ENCODE results near the gene AKAP6.
"Not testable (repeated sequence)": the region's sequence is repeated elsewhere in the genome, so short reads cannot be mapped to it uniquely, and the experiment has no call there.

The AKAP6 gene

DNA sequence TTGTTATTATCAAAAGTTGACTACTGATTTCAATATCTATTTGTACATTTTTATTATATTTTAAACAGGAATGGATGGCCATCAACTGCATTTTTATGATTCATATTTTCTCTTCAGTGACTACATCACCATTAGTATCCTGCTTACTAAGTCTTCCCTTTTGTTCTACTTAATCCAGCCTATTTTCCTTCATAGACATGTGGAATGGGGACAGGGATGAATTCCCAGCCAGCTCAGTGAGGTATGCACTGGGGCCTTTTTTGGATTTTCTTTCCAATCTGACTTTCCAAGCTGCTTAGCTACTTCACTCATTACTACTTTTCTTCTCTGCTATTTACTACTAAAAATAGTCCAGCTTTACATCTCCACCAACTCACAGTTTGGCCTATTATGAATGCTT is 38.4 kb downstream of the AKAP6 start:
- DNase-seq (ENCODE audit: extremely low spot score, insufficient read length, low read depth) (no peak), FAIRE-seq (no peak)

DNA sequence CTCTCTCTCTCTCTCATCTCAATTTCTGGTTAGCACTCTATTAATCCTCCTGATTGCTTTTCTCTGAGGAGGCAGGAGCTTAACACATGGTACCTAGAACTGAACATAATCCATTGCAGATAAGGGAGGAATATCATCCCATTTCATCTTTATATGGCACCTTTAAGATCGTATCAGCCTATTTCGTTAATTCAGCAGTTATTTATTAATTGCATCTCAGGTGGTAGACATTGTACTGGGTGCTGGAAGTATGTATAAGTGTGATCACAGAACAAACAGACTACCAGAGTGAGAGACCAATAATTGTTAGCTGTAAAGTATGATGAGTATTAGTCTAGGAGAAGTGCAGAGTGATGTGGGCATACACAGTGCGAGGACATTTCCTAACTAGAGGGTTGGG is 39.0 kb downstream of the AKAP6 start:
- DNase-seq (ENCODE audit: extremely low spot score, insufficient read length, low read depth) (no peak), FAIRE-seq (no peak)

- FAIRE-seq = no peak
- DNase-seq (ENCODE audit: extremely low spot score, insufficient read length, low read depth) = no peak
Observed at GRCh38 chr14:32370714-32371113, 41.6 kb downstream of the AKAP6 start.

DNA sequence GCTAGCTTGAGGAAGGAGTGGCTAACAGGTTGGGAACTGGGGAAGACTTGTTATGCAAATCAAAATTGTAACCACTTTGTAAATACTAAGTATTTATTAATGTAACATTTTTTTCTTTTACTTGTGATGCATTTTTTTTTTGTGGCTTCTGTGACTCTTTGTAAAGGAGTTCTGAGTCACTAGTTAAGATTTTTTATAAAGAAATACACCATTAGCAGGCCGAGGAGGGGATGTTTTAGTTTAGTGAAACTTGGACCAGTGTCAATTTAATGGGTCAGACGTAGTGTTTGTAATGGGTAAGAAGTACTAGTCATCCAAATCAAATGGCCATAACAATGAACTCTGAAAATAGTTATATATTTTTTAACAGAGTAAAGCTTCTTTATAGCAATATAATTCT is 43.1 kb downstream of the AKAP6 start:
- DNase-seq (ENCODE audit: extremely low spot score, insufficient read length, low read depth) (no peak), FAIRE-seq (no peak)

DNA sequence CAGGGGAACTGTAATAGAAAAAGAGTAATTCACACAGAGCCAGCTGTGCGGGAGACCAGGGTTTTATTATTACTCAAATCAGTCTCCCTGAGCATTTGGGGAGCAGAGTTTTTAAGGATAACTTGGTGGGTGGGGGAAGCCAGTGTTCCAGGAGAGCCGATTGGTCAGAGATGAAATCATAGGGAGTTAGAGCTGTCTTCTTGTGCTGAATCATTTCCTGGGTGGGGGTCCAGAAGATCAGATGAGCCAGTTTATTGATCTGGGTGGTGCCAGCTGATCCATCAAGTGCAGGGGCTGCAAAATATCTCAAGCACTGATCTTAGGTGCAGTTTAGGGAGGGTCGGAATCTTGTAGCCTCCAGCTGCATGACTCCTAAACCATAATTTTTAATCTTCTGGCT is 44.1 kb downstream of the AKAP6 start:
- not testable (repeated sequence) for FAIRE-seq; DNase-seq (ENCODE audit: extremely low spot score, insufficient read length, low read depth)

DNA sequence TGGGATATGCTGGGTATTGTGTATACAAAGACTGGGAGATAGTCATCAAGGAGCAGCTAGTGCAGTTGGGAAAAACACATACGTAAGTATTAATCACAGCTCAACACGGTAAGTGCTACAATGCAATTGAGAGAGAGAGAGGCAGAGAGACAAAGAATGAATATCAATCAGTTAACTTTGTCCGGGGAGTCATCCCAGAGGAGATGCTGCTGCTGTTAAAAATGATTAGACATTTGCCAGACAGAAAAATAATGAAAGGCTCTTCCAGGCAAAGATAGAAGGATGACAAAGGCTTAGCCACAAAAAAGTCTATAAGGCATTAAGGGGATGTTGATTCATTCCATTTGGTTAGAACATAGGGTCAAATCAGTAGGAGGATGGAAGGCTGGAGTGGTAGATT is 45.1 kb downstream of the AKAP6 start:
- FAIRE-seq = no peak
- DNase-seq (ENCODE audit: extremely low spot score, insufficient read length, low read depth) = no peak

- no peak for DNase-seq (ENCODE audit: extremely low spot score, insufficient read length, low read depth)
- FAIRE-seq = no peak
Observed at GRCh38 chr14:32375663-32376062, 46.6 kb downstream of the AKAP6 start.

DNA sequence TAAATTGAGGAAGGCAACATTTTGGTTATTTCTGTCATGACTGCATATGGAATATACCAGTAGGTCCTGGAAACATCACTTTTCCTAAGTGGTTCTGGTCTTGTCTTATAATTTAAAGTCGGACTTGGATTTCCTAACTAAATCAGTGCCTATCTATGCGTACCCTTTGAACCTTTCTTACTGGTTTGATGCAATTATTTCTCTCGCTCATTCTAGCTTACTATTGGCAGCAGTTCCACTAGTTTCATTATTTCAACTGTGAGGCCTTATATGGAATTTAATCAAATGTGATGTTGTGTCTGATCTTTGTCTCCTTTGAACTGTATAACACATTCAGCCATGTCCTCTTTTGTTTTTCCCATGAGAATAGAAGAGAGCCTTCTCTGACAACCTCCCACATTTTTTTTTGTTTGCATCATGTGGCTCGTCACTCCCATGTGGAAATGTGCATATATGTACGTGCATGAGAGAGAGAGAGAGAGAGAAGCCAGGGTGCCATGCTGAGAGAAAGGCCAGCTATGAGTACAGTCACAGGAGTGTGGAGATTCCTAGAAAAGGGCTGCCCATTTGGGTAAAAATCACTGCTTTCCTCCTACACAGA is 48.0 kb downstream of the AKAP6 start:
- no peak for DNase-seq (ENCODE audit: extremely low spot score, insufficient read length, low read depth)
- FAIRE-seq = no peak

GRCh38 chr14:32378284-32378683 is 49.2 kb downstream of the AKAP6 start:
- FAIRE-seq (no peak), DNase-seq (ENCODE audit: extremely low spot score, insufficient read length, low read depth) (no peak)

DNA sequence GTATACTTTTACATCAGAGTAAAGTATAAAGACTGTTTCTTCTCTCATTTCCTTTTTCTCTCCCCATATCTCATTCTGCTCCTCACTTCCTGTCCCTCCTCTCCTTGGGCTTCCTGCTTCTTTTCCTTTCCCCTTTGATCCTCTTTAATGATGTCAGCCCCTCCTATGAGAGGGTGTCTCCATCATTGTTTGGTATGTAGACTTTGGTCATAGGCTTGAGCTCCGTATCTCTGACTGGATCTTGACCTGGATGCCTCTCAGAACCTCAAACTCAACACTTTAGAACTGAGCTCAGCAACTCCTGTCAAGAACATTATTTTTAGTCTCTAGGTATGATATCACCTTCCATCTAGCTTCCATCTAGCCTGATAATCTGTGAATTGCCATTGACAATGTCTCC is 50.3 kb downstream of the AKAP6 start:
- FAIRE-seq (no peak), DNase-seq (ENCODE audit: extremely low spot score, insufficient read length, low read depth) (no peak)

- DNase-seq (ENCODE audit: extremely low spot score, insufficient read length, low read depth) = no peak
- FAIRE-seq = no peak
Observed at GRCh38 chr14:32381869-32382268, 52.8 kb downstream of the AKAP6 start.

- DNase-seq (ENCODE audit: extremely low spot score, insufficient read length, low read depth) = no peak
- FAIRE-seq = no peak
Observed at GRCh38 chr14:32382704-32383103, 53.6 kb downstream of the AKAP6 start.

- no peak for DNase-seq (ENCODE audit: extremely low spot score, insufficient read length, low read depth)
- FAIRE-seq = no peak
Observed at GRCh38 chr14:32383364-32384009, 54.4 kb downstream of the AKAP6 start.

GRCh38 chr14:32384464-32384863 is 55.4 kb downstream of the AKAP6 start:
- FAIRE-seq (no peak), DNase-seq (ENCODE audit: extremely low spot score, insufficient read length, low read depth) (no peak)

GRCh38 chr14:32387295-32387694 is 58.2 kb downstream of the AKAP6 start:
- DNase-seq (ENCODE audit: extremely low spot score, insufficient read length, low read depth); FAIRE-seq: not testable (repeated sequence)

- FAIRE-seq = no peak
- no peak for DNase-seq (ENCODE audit: extremely low spot score, insufficient read length, low read depth)
Observed at GRCh38 chr14:32393119-32393518, 64.0 kb downstream of the AKAP6 start.

DNA sequence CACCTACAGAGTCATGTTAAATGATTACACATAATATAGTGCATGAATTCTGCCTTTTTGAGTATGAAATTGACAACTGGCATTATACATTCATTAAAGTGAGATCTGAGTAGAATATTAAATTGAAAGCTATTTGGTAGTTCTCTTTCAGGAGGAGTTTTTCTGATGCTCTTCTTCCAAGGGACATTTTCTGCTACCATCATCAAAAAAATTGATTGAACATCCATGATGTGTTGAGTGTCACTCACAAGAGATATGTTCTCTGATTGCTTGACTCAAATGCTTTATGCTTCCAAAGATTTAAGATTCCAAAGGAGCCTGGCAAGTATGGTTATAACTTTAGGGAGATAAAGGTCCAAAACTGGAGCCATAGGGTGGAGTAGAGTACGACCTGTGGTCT is 64.9 kb downstream of the AKAP6 start:
- no peak for FAIRE-seq
- DNase-seq (ENCODE audit: extremely low spot score, insufficient read length, low read depth) = no peak

GRCh38 chr14:32396885-32397284 is 67.8 kb downstream of the AKAP6 start:
- FAIRE-seq (no peak), DNase-seq (ENCODE audit: extremely low spot score, insufficient read length, low read depth) (no peak)

GRCh38 chr14:32397861-32398640 is 69.0 kb downstream of the AKAP6 start:
- DNase-seq (ENCODE audit: extremely low spot score, insufficient read length, low read depth) (no peak), FAIRE-seq (no peak)

DNA sequence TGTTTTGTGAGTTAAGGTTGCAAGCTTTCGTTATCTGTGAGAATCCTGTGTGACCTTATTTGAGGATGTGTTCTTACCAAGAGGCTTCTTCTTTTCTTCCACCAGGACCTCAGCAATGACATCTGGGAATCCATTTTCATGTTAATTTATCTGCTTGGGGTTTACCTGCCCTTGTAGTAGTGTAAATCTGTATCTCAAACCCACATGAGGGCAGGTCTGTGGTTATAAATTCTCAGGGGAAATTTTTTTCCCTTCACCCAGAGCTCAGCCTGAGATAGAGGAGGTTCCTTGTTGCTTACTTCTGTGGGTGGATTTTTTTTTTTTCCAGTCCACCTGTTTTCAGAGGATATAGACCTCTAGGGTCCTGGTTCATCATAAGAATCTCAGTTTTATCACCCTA is 70.8 kb downstream of the AKAP6 start:
- DNase-seq (ENCODE audit: extremely low spot score, insufficient read length, low read depth) = no peak
- no peak for FAIRE-seq

- no peak for FAIRE-seq
Observed at GRCh38 chr14:32400480-32400879, 71.4 kb downstream of the AKAP6 start.

More at GRCh38 chr14:32400480-32400879, 71.4 kb downstream of the AKAP6 start:
- no peak for DNase-seq (ENCODE audit: extremely low spot score, insufficient read length, low read depth)
